ENCODE measurements around the gene PCSK4.

The PCSK4 gene

GRCh38 chr19:1434577-1435060 lies 55.5 kb downstream of the PCSK4 start:
- TF ChIP-seq CTCF (IDR thresholded peaks at IDR 0.05; ENCODE audit: low read depth, low read length): no peak
- H3K4me3 ChIP-seq (ENCODE audit: low read depth, low read length): no peak overlapping the region
- in situ Hi-C loops (cut with HindIII; ENCODE audit: low sequenced_read_pairs): no loop called here
- no peak for DNase-seq (ENCODE audit: low read depth, low spot score)

GRCh38 chr19:1434040-1434366 lies 56.1 kb downstream of the PCSK4 start:
- TF ChIP-seq CTCF (IDR thresholded peaks at IDR 0.05; ENCODE audit: low read depth, low read length): no peak
- H3K4me3 ChIP-seq (ENCODE audit: low read depth, low read length): no peak overlapping the region
- DNase-seq (ENCODE audit: low read depth, low spot score): no peak
- in situ Hi-C loops (cut with HindIII; ENCODE audit: low sequenced_read_pairs): no loop called here

- no peak for TF ChIP-seq CTCF (IDR thresholded peaks at IDR 0.05; ENCODE audit: low read depth, low read length)
- in situ Hi-C loops (cut with HindIII; ENCODE audit: low sequenced_read_pairs): no loop called here
- H3K4me3 ChIP-seq (ENCODE audit: low read depth, low read length): no peak overlapping the region
- DNase-seq (ENCODE audit: low read depth, low spot score): no peak
Measured at GRCh38 chr19:1433119-1434039, 56.8 kb downstream of the PCSK4 start.

- no peak overlapping the region for H3K4me3 ChIP-seq (ENCODE audit: low read depth, low read length)
- in situ Hi-C loops (cut with HindIII; ENCODE audit: low sequenced_read_pairs): no loop called here
- no peak for DNase-seq (ENCODE audit: low read depth, low spot score)
- no peak for TF ChIP-seq CTCF (IDR thresholded peaks at IDR 0.05; ENCODE audit: low read depth, low read length)
Measured at GRCh38 chr19:1432507-1432887, 57.7 kb downstream of the PCSK4 start.

GRCh38 chr19:1431759-1432506 lies 58.2 kb downstream of the PCSK4 start:
- in situ Hi-C loops (cut with HindIII; ENCODE audit: low sequenced_read_pairs): no loop called here
- no peak for TF ChIP-seq CTCF (IDR thresholded peaks at IDR 0.05; ENCODE audit: low read depth, low read length)
- H3K4me3 ChIP-seq (ENCODE audit: low read depth, low read length): no peak overlapping the region
- no peak for DNase-seq (ENCODE audit: low read depth, low spot score)

All from astrocyte of the spinal cord (primary cell).